ENCODE measurements around the gene TECTB.

DNA sequence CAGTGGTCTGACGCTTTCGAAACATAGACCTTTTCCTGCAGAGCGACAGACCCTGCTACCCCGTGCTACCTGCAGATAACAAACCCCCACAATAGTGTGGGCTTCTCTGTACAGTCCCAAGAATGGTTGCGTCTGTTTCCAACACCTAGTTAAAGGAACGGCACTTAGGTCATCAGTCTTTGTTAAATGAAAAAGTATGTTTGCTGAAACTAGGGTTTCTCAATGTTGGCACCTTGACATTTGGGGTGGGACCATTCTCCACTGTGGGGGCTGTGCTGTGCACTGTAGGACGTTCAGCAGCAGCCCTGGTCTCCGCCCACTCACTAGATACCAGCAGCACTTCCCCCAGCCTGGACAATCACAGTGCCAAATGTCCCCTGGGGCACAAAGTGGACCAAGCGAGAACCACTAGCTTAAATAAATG is 13.7 kb downstream of the TECTB start:
- TF ChIP-seq CTCF (IDR thresholded peaks at IDR 0.05) (no peak), POLR2A (IDR thresholded peaks at IDR 0.05) (no peak)

All from heart left ventricle (tissue), 13 donors.